ENCODE results near the gene RPL14.

Gene RPL14

DNA sequence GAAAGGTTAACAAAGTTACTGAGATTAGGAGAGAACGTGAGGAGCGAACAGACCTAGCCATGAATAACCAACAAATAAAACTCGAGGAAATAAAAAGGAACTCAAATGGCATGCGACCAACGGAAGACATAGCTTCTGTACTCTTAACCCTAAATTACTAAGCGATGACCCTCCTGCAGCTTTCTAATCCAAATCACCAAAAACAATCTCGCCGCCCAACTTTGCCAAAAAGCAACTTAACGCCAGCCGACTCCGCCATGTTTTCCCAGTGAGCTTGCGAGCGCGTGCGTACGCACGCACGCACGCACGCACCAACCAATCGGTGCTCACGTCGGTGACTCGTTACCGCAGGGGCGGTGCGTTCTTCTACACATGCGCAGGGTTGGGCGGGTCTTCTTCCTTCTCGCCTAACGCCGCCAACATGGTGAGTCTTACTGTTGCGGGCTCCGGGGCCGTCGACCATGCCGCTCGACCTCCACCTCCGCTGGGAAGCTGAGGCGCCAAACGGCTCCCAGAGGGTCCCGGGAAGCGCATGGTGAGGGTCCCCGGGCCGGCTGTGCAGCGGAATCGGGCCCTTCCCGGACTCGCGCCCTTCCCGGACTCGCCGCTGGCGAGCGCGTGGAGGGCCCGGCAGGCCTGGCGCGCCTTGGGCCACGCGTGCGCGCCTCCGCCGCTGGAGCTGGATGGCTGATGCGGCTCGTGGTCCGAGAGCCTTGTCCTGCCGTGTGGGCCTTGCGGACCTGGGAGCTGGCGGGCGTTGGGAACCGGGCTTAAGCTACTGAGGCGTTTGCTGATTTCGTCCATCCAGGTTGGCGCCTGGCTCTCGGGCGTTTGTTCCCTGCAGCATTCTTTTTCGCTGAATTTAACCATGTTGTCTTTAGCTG lies at the start of gene RPL14:
TSS of gene RPL14 (plus strand) at position 400 of the 884 bp plus-strand sequence. CDS start at position 533, 133 bp downstream.
- H3K4me3 ChIP-seq (ENCODE audit: low read depth in 1 of 2, low read length in 2 of 2): peak within 1 kb of the TSS; percentile 84 to 87
- no peaks in the 10 kb centered on the region for H3K27me3 ChIP-seq (ENCODE audit: control insufficient read depth in 1 of 2, insufficient read depth in 2 of 2, low read length in 2 of 2)
- peak within 1 kb of the TSS; percentile 64 for H3K27ac ChIP-seq (ENCODE audit: low read depth, low read length)
- peaks cover 21% of the 10 kb centered on the region for H3K4me1 ChIP-seq (ENCODE audit: insufficient read depth, low read length)
- H3K9ac ChIP-seq (ENCODE audit: low read length): peak within 1 kb of the TSS; percentile 90
- H3K9me3 ChIP-seq (ENCODE audit: low read length): no peaks in the 10 kb centered on the region
- peaks cover 25% of the 10 kb centered on the region for H3K36me3 ChIP-seq (ENCODE audit: insufficient read depth, low read length)

DNA sequence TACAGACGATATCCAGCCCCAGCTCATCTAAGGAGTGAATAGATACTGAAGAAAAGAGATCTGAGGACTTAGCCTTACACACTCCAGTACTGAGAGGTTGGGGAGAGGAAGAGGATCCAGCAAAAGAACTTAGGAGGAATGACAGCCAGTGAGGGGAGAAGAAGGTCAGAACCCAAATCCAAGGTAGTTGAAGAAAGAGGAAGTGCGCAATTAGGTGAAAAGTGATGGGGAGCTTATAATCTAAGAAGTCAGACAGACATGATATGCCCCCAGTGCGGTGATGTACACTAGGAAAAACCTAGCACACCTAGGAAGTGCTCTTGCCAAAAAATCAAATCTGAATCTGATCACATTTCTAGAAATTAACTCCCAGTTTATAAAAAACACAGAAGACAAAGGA lies 49.5 kb upstream of the RPL14 start:
- Histone ChIP-seq H3K9ac (ENCODE audit: low read length) (no peak overlapping the region), H3K9me3 (ENCODE audit: low read length) (no peaks in the 10 kb centered on the region), H3K4me3 (ENCODE audit: low read depth in 1 of 2, low read length in 2 of 2) (no peak overlapping the region), H3K27ac (ENCODE audit: low read depth, low read length) (no peak overlapping the region), H3K36me3 (ENCODE audit: insufficient read depth, low read length) (no peaks in the 10 kb centered on the region), H3K4me1 (ENCODE audit: insufficient read depth, low read length) (no peaks in the 10 kb centered on the region), H3K27me3 (ENCODE audit: control insufficient read depth in 1 of 2, insufficient read depth in 2 of 2, low read length in 2 of 2) (no peaks in the 10 kb centered on the region)

DNA sequence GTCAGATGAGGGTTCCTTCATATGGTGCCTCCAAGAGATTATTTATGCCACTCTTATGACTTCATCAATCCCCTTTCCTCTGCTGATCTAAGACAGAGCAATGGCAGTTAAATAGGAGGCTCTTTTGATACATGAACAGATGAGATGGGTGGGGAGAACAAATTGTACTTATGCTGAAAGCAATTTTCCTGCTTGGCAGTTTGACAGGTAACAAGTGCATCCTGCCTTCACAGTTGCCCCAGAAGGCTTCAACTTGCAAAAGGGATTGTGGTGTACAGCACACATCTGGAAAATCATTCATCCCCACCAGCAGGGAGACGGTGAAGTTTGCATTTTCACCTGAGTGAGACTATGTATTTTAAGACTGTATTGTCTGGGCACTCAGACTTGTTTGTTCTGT lies 42.9 kb upstream of the RPL14 start:
- H3K9me3 ChIP-seq (ENCODE audit: low read length): no peaks in the 10 kb centered on the region
- H3K27ac ChIP-seq (ENCODE audit: low read depth, low read length): no peak overlapping the region
- no peaks in the 10 kb centered on the region for H3K36me3 ChIP-seq (ENCODE audit: insufficient read depth, low read length)

DNA sequence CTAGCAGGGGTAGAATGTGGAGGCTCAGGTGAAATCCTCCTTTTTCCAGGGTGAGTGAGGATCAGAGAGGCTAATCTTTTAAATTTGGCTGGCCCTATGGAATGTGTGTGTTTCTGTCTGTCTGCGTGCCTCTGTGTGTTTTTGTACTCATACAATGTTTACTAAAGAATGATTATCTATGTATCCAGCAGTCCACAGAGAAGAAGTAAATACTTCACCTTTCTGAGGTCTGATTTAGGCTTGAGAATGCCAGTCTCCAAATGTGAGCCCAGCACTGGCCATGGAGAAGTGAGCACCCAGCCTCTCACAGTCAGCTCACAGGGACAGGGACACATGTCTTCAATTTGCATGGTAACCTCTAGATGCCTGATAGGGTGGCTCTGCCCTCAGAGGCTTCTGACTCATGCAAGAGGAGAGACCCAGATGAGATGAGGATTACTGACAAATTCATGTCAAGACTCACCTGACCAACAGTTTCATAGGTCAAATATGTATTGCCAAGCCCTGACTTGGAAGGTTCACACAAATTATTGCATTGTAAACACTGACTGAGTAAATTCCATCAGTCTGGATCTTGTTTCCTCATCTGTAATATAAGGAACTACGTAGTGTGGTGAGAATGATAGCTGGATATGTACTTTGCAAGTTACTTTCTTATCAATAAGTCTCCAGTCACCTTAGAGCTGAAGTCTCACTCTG lies 39.1 kb upstream of the RPL14 start:
- Histone ChIP-seq H3K27me3 (ENCODE audit: control insufficient read depth in 1 of 2, insufficient read depth in 2 of 2, low read length in 2 of 2) (no peaks in the 10 kb centered on the region), H3K9ac (ENCODE audit: low read length) (no peak overlapping the region), H3K9me3 (ENCODE audit: low read length) (no peaks in the 10 kb centered on the region), H3K36me3 (ENCODE audit: insufficient read depth, low read length) (peaks cover 4% of the 10 kb centered on the region), H3K27ac (ENCODE audit: low read depth, low read length) (no peak overlapping the region), H3K4me1 (ENCODE audit: insufficient read depth, low read length) (no peaks in the 10 kb centered on the region), H3K4me3 (ENCODE audit: low read depth in 1 of 2, low read length in 2 of 2) (no peak overlapping the region)

More for the DNA sequence above, 42.9 kb upstream of the RPL14 start:
- Histone ChIP-seq H3K27me3 (ENCODE audit: control insufficient read depth in 1 of 2, insufficient read depth in 2 of 2, low read length in 2 of 2) (no peaks in the 10 kb centered on the region), H3K4me1 (ENCODE audit: insufficient read depth, low read length) (no peaks in the 10 kb centered on the region), H3K9ac (ENCODE audit: low read length) (no peak overlapping the region), H3K4me3 (ENCODE audit: low read depth in 1 of 2, low read length in 2 of 2) (no peak overlapping the region)

DNA sequence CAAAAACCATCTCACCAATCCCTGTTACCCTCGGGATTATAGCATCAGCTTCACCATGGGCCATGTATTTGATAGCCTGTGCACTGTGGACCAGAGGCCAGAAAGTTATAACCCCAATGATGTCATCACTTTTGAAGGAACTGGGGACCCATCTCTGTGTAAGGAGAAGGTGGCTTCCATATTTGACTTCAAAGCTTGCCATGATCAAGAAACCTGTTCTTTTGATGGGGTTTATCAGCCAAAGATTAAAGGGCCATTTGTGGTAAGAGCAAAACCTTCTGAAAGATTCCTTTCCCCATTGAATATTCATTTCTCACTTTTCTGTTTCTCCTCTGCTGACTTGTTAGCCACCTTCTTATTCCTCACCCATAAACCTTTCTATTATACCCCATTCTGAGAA lies 34.3 kb upstream of the RPL14 start:
- Histone ChIP-seq H3K27me3 (ENCODE audit: control insufficient read depth in 1 of 2, insufficient read depth in 2 of 2, low read length in 2 of 2) (no peaks in the 10 kb centered on the region), H3K36me3 (ENCODE audit: insufficient read depth, low read length) (peaks cover 4% of the 10 kb centered on the region), H3K9ac (ENCODE audit: low read length) (no peak overlapping the region), H3K27ac (ENCODE audit: low read depth, low read length) (no peak overlapping the region), H3K4me1 (ENCODE audit: insufficient read depth, low read length) (no peaks in the 10 kb centered on the region), H3K4me3 (ENCODE audit: low read depth in 1 of 2, low read length in 2 of 2) (no peak overlapping the region), H3K9me3 (ENCODE audit: low read length) (no peaks in the 10 kb centered on the region)

DNA sequence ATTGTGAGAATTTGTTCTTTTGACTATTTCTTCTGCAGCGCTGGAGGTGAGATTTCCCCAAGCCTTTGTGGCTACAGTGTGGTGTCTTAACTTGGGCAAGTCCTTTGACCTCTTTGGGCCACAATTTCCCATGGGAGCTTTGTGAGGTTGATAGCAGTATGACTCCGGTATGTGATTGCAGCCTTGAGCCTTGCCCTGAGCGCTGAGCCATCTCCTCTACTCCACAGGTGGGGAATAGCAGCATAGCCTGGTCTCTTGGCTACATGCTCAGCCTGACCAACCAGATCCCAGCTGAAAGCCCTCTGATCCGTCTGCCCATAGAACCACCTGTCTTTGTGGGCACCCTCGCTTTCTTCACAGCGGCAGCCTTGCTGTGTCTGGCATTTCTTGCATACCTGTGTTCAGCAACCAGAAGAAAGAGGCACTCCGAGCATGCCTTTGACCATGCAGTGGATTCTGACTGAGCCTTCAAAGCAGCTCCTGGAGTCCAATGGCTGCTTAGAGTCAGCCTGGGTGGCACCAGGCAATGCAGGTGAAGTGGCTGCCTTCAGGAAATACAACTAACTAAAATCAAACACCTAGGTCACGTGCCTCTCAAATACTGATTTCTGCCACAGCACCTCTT lies 30.0 kb upstream of the RPL14 start:
- H3K9ac ChIP-seq (ENCODE audit: low read length): no peak overlapping the region

DNA sequence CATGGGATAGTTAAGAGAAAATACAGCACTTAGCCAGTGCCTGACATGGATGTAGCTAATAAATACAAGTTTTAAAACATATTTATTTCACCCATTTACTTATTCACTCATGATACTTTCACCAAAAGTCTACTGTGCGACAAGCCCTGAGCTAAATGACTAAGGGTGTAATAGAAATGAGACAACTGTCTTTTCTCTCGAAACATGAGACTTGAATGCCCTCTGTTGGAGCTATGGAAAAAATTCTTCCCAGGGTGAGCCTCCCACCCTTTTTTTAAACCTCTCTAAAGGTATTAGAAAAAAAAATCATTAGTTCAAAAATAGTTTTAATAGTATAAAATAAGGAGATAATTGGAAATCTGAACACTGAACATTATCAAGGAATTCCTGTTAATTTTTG lies 24.3 kb upstream of the RPL14 start:
- Histone ChIP-seq H3K4me1 (ENCODE audit: insufficient read depth, low read length) (no peaks in the 10 kb centered on the region), H3K9ac (ENCODE audit: low read length) (no peak overlapping the region), H3K36me3 (ENCODE audit: insufficient read depth, low read length) (no peaks in the 10 kb centered on the region), H3K4me3 (ENCODE audit: low read depth in 1 of 2, low read length in 2 of 2) (no peak overlapping the region), H3K27ac (ENCODE audit: low read depth, low read length) (no peak overlapping the region), H3K27me3 (ENCODE audit: control insufficient read depth in 1 of 2, insufficient read depth in 2 of 2, low read length in 2 of 2) (no peaks in the 10 kb centered on the region), H3K9me3 (ENCODE audit: low read length) (no peaks in the 10 kb centered on the region)

More for the DNA sequence above, 30.0 kb upstream of the RPL14 start:
- Histone ChIP-seq H3K4me3 (ENCODE audit: low read depth in 1 of 2, low read length in 2 of 2) (no peak overlapping the region), H3K9me3 (ENCODE audit: low read length) (no peaks in the 10 kb centered on the region), H3K27me3 (ENCODE audit: control insufficient read depth in 1 of 2, insufficient read depth in 2 of 2, low read length in 2 of 2) (no peaks in the 10 kb centered on the region), H3K36me3 (ENCODE audit: insufficient read depth, low read length) (no peaks in the 10 kb centered on the region), H3K4me1 (ENCODE audit: insufficient read depth, low read length) (no peaks in the 10 kb centered on the region), H3K27ac (ENCODE audit: low read depth, low read length) (no peak overlapping the region)

DNA sequence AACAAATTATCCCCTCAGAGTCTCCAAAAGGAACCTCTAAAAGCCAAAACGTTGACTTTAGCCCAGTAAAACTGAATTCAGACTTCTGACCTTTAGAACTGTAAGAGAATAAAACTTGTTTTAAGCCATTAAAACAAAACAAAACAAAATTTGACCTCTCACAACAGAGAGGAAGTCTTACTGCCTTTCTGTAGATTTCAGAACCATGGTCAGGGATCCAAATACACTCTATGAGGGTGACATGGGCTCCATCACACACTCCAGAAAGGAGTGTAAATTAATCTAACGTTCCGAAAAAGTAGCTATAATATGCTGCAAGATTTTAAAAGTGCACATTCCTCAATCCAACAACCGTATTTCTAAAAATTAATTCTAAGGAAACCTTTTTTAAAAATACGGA lies 19.2 kb upstream of the RPL14 start:
- no peaks in the 10 kb centered on the region for H3K4me1 ChIP-seq (ENCODE audit: insufficient read depth, low read length)
- no peaks in the 10 kb centered on the region for H3K36me3 ChIP-seq (ENCODE audit: insufficient read depth, low read length)
- H3K9ac ChIP-seq (ENCODE audit: low read length): no peak overlapping the region
- no peaks in the 10 kb centered on the region for H3K9me3 ChIP-seq (ENCODE audit: low read length)
- H3K27ac ChIP-seq (ENCODE audit: low read depth, low read length): no peak overlapping the region
- H3K27me3 ChIP-seq (ENCODE audit: control insufficient read depth in 1 of 2, insufficient read depth in 2 of 2, low read length in 2 of 2): no peaks in the 10 kb centered on the region
- no peak overlapping the region for H3K4me3 ChIP-seq (ENCODE audit: low read depth in 1 of 2, low read length in 2 of 2)

DNA sequence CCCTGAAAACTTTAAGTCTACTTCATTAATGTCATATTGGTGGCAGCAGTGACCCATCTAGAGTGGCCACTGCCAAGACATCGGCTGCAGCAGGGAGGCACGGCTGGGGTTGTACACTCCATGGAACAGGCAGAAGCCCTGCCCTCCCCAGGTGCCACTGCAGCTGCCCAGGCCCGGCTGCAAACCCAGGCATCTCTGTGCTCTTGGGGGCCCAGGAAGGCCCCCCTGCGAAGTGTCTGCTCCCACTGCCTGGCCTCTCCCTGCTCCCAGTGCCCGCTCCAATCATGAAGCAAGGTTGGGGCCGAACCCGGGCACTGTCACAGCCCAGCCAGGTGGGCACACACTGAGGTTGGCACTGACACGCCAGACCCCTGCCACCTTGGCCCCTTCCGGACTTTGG lies 12.1 kb upstream of the RPL14 start:
- Histone ChIP-seq H3K9ac (ENCODE audit: low read length) (no peak overlapping the region), H3K27me3 (ENCODE audit: control insufficient read depth in 1 of 2, insufficient read depth in 2 of 2, low read length in 2 of 2) (no peaks in the 10 kb centered on the region), H3K9me3 (ENCODE audit: low read length) (no peaks in the 10 kb centered on the region), H3K27ac (ENCODE audit: low read depth, low read length) (no peak overlapping the region), H3K4me3 (ENCODE audit: low read depth in 1 of 2, low read length in 2 of 2) (no peak overlapping the region), H3K36me3 (ENCODE audit: insufficient read depth, low read length) (peaks cover 19% of the 10 kb centered on the region), H3K4me1 (ENCODE audit: insufficient read depth, low read length) (no peaks in the 10 kb centered on the region)

DNA sequence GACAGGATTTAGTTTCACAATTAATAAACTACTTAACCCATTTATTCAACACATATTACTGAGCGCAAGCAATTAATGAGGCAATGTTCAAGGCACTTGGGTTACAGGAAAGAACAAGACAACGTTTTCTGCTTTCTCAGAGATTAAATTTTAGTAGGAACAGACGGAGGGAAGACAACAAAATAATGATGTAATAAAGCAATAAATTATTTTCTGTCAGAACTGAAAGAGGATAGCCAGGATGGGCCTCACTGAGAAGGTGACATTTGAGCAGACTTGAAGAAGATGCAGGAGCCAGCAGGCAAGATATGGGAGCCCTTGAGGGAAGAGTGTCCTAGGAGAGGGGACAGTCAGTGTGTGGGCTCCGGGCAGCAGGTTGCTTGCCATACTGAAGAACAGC lies 11.3 kb upstream of the RPL14 start:
- Histone ChIP-seq H3K27me3 (ENCODE audit: control insufficient read depth in 1 of 2, insufficient read depth in 2 of 2, low read length in 2 of 2) (no peaks in the 10 kb centered on the region), H3K36me3 (ENCODE audit: insufficient read depth, low read length) (peaks cover 23% of the 10 kb centered on the region), H3K27ac (ENCODE audit: low read depth, low read length) (no peak overlapping the region), H3K4me1 (ENCODE audit: insufficient read depth, low read length) (no peaks in the 10 kb centered on the region), H3K9me3 (ENCODE audit: low read length) (no peaks in the 10 kb centered on the region), H3K9ac (ENCODE audit: low read length) (no peak overlapping the region), H3K4me3 (ENCODE audit: low read depth in 1 of 2, low read length in 2 of 2) (no peak overlapping the region)

DNA sequence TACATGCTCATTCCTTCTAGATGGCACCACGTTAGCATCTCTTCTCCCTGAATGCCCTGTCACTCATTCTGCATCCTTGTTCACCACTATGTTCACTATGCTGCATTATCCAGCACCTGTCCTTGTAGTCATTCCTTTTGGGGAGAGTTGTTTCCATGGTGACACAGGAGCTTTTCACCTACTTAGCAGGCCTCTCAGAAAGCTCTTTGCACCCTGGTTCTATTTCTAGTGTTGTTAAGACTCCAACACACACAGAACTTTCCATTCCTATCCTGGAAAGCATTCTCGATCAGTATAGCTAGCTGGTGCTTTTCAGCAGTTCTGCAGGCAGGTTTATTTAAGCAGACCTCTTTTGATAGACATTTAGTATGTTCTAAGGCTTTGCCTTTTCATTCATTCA lies 6.7 kb upstream of the RPL14 start:
- Histone ChIP-seq H3K9ac (ENCODE audit: low read length) (no peak overlapping the region), H3K36me3 (ENCODE audit: insufficient read depth, low read length) (peaks cover 21% of the 10 kb centered on the region), H3K9me3 (ENCODE audit: low read length) (no peaks in the 10 kb centered on the region), H3K4me3 (ENCODE audit: low read depth in 1 of 2, low read length in 2 of 2) (no peak overlapping the region), H3K27me3 (ENCODE audit: control insufficient read depth in 1 of 2, insufficient read depth in 2 of 2, low read length in 2 of 2) (no peaks in the 10 kb centered on the region), H3K27ac (ENCODE audit: low read depth, low read length) (no peak overlapping the region), H3K4me1 (ENCODE audit: insufficient read depth, low read length) (peaks cover 6% of the 10 kb centered on the region)
